Right lobe of liver (tissue), 4 donors: ENCODE measurements around the gene CCDC178.

Experiments
- CTCF ChIP-seq, 4 donors: fragments of 200-600 bp in 3 of 4; fragments of 450-650 bp in 1 of 4; IDR thresholded peaks; one replicate each; pipeline versions ENCODE4 v1.5.1 to v1.8.0; 2016 to 2022; ENCODE audit warnings: antibody characterized with exemption in 4 of 4, mild to moderate bottlenecking in 2 of 4
- POLR2A ChIP-seq: fragments of 450-650 bp; IDR thresholded peaks from one replicate; pipeline ENCODE4 v1.6.1; 2017; ENCODE audit warnings: antibody characterized with exemption, mild to moderate bottlenecking
- donor health status: DM: no; HTN: no; CAD: no.
- donor health status: DM: no; HTN: no; CAD: no.
- donor health status: DM: no; HTN: yes; CAD: no.

- TF ChIP-seq POLR2A (no peak), CTCF (IDR thresholded peaks at IDR 0.05) (no peak)
Observed at GRCh38 chr18:33040213-33040612, 400.3 kb downstream of the CCDC178 start.
